HL-60 (cell line): Measurements from ENCODE around the gene MUC20.

Experiments
- POLR2AphosphoS5 ChIP-seq: IDR thresholded peaks from 2 replicates; pipeline ENCODE4 v1.6.1; 2012; ENCODE audit warnings: low read depth
- TF ChIP-seq, protein P1 (sequence below): IDR thresholded peaks from one replicate; pipeline ENCODE4 v1.5.1; 2011; ENCODE audit warnings: low read length, control low read depth, inconsistent platforms; ENCODE audit not compliant: insufficient read depth

- TF ChIP-seq POLR2AphosphoS5, result no peak
- TF ChIP-seq, protein P1, sequence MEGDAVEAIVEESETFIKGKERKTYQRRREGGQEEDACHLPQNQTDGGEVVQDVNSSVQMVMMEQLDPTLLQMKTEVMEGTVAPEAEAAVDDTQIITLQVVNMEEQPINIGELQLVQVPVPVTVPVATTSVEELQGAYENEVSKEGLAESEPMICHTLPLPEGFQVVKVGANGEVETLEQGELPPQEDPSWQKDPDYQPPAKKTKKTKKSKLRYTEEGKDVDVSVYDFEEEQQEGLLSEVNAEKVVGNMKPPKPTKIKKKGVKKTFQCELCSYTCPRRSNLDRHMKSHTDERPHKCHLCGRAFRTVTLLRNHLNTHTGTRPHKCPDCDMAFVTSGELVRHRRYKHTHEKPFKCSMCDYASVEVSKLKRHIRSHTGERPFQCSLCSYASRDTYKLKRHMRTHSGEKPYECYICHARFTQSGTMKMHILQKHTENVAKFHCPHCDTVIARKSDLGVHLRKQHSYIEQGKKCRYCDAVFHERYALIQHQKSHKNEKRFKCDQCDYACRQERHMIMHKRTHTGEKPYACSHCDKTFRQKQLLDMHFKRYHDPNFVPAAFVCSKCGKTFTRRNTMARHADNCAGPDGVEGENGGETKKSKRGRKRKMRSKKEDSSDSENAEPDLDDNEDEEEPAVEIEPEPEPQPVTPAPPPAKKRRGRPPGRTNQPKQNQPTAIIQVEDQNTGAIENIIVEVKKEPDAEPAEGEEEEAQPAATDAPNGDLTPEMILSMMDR, result no peak
These were observed 32.0 kb downstream of the MUC20 start for GRCh38 chr3:195752546-195753331.
